ENCODE data around the gene ZFP69B. TPM values are rescaled to one million over a fixed set of nuclear protein-coding genes. Genes with fewer than 3 reads are reported as not detected.
"Not testable (repeated sequence)": the region's sequence is repeated elsewhere in the genome, so short reads cannot be mapped to it uniquely, and the experiment has no call there.

Gene ZFP69B
- total RNA-seq, 6 experiments from 2014 or later = 3.2 to 4.3 (median 3.7) TPM

DNA sequence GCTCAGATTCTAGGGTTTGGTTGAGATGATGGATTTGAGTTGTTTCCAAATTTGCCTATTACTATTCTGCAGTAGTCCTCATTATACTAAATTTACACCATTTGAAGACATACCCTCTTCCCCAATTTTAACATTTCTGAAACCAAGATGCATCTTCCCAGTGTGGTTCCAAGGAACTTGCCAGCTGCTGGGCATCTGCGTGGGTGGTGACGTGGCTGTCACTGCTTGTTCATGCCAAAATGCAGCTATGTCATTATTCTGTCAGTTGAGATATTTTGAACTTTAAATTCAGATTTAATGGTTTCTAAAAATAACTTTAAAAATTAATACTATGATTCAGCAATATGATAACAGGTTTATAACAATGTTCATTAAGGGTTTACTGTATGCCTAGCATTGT lies 28.0 kb downstream of the ZFP69B start:
- no peak for DNase-seq
- no peak overlapping the region for H3K27ac Mint-ChIP-seq
- TF ChIP-seq, protein P1, sequence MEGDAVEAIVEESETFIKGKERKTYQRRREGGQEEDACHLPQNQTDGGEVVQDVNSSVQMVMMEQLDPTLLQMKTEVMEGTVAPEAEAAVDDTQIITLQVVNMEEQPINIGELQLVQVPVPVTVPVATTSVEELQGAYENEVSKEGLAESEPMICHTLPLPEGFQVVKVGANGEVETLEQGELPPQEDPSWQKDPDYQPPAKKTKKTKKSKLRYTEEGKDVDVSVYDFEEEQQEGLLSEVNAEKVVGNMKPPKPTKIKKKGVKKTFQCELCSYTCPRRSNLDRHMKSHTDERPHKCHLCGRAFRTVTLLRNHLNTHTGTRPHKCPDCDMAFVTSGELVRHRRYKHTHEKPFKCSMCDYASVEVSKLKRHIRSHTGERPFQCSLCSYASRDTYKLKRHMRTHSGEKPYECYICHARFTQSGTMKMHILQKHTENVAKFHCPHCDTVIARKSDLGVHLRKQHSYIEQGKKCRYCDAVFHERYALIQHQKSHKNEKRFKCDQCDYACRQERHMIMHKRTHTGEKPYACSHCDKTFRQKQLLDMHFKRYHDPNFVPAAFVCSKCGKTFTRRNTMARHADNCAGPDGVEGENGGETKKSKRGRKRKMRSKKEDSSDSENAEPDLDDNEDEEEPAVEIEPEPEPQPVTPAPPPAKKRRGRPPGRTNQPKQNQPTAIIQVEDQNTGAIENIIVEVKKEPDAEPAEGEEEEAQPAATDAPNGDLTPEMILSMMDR (IDR thresholded peaks at IDR 0.05) = no peak
- peaks cover 64% of the 10 kb centered on the region for H3K36me3 Mint-ChIP-seq (ENCODE audit: low read depth)
- H3K9me3 Mint-ChIP-seq = peaks cover 86% of the 10 kb centered on the region
- H3K4me1 Mint-ChIP-seq (ENCODE audit: low read depth) = peaks cover 8% of the 10 kb centered on the region; the same call in 1 of the 2 replicates
- peaks cover 11% of the 10 kb centered on the region for H3K27me3 Mint-ChIP-seq (ENCODE audit: insufficient read depth)
- H3K4me3 Mint-ChIP-seq = peak overlapping the region; percentile 85

DNA sequence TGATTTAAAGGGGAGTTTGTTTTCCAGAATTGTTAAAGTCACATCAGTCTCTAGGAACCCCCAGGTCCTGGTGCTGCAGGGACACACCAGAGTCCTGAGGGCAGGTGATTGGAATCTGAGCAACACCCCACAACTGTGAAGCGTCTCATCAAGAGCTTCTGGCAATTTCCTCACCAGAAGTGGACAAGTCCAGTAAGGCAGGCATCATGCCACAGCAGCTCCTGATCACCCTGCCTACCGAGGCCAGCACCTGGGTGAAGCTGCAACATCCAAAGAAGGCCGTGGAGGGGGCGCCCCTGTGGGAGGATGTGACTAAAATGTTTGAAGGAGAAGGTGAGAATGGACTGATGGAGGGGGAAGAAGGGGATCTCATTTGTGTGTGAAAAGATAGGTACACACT lies 28.9 kb downstream of the ZFP69B start:
- peaks cover 83% of the 10 kb centered on the region for H3K9me3 Mint-ChIP-seq
- H3K27ac Mint-ChIP-seq = no peak overlapping the region
- no peak overlapping the region for H3K4me3 Mint-ChIP-seq
- H3K4me1 Mint-ChIP-seq (ENCODE audit: low read depth) = peaks cover 8% of the 10 kb centered on the region; the same call in 1 of the 2 replicates
- H3K27me3 Mint-ChIP-seq (ENCODE audit: insufficient read depth) = peaks cover 11% of the 10 kb centered on the region
- H3K36me3 Mint-ChIP-seq (ENCODE audit: low read depth) = peaks cover 68% of the 10 kb centered on the region
- DNase-seq = no peak
- TF ChIP-seq, protein P1 (IDR thresholded peaks at IDR 0.05) = no peak

DNA sequence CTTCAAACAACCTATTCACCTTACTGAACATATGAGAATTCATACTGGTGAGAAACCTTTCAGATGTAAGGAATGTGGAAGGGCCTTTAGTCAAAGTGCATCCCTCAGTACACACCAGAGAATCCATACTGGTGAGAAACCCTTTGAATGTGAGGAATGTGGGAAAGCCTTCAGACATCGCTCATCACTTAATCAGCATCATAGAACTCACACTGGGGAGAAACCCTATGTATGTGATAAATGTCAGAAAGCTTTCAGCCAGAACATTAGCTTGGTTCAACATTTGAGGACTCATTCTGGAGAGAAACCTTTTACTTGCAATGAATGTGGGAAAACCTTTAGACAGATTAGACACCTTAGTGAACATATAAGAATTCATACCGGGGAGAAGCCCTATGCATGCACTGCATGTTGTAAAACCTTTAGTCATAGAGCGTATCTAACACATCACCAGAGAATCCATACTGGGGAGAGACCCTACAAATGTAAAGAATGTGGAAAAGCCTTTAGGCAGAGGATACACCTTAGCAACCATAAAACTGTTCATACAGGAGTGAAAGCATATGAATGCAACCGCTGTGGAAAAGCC lies 45.1 kb downstream of the ZFP69B start:
- TF ChIP-seq, protein P1 (IDR thresholded peaks at IDR 0.05) = no peak
- peaks cover 87% of the 10 kb centered on the region for H3K9me3 Mint-ChIP-seq

DNA sequence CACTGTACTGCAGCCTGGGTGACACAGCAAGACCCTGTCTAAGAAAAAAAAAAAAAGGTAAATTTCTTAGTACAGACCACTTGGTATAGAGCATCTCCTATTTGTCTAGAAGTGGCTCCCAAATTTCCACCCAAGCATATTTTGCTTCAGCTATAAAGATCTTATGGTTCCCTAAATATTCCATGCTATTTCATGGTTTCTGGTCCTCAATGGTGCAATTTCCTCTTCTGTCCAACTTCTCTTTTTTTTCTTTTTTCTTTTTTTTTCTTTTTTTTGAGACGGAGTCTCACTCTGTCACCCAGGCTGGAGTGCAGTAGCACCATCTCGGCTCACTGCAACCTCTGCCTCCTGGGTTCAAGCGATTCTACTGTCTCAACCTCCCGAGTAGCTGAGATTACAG lies 52.4 kb downstream of the ZFP69B start:
- H3K27ac Mint-ChIP-seq; DNase-seq; H3K4me3 Mint-ChIP-seq; H3K27me3 Mint-ChIP-seq (ENCODE audit: insufficient read depth); H3K4me1 Mint-ChIP-seq (ENCODE audit: low read depth): not testable (repeated sequence)
- Mint-ChIP-seq H3K36me3 (ENCODE audit: low read depth) (peaks cover 75% of the 10 kb centered on the region), H3K9me3 (peaks cover 89% of the 10 kb centered on the region)

More for the DNA sequence above, 45.1 kb downstream of the ZFP69B start:
- peaks cover 80% of the 10 kb centered on the region for H3K36me3 Mint-ChIP-seq (ENCODE audit: low read depth)
- H3K27me3 Mint-ChIP-seq (ENCODE audit: insufficient read depth) = no peaks in the 10 kb centered on the region
- H3K4me3 Mint-ChIP-seq = no peak overlapping the region
- H3K27ac Mint-ChIP-seq = no peak overlapping the region
- no peak for DNase-seq
- no peaks in the 10 kb centered on the region for H3K4me1 Mint-ChIP-seq (ENCODE audit: low read depth)

DNA sequence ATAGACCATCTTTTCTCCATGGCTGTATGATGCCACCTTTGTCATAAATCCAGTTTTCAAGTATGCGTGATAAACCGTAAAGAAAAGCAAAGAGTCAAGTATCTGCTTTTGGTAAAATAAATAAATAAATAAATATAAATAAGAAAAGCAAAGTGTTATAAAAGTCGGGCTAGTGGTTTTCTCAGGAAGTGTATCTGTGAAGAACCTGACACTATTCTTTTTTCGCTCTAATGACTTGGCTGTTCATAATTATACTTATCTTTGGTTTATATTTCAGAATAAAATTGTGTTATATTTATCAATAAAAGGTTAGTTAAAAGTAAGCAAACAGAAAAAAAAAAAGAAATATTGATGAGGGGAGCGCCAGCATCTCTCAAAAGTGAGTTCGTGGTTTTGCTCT lies 57.7 kb downstream of the ZFP69B start:
- H3K4me1 Mint-ChIP-seq (ENCODE audit: low read depth) = peaks cover 9% of the 10 kb centered on the region
- peak overlapping the region; percentile 79 for H3K27ac Mint-ChIP-seq
- H3K9me3 Mint-ChIP-seq = peaks cover 66% of the 10 kb centered on the region
- H3K27me3 Mint-ChIP-seq (ENCODE audit: insufficient read depth) = no peaks in the 10 kb centered on the region
- peaks cover 58% of the 10 kb centered on the region for H3K36me3 Mint-ChIP-seq (ENCODE audit: low read depth)
- TF ChIP-seq, protein P1 (IDR thresholded peaks at IDR 0.05) = no peak
- DNase-seq = no peak
- H3K4me3 Mint-ChIP-seq = peak overlapping the region; percentile 91

DNA sequence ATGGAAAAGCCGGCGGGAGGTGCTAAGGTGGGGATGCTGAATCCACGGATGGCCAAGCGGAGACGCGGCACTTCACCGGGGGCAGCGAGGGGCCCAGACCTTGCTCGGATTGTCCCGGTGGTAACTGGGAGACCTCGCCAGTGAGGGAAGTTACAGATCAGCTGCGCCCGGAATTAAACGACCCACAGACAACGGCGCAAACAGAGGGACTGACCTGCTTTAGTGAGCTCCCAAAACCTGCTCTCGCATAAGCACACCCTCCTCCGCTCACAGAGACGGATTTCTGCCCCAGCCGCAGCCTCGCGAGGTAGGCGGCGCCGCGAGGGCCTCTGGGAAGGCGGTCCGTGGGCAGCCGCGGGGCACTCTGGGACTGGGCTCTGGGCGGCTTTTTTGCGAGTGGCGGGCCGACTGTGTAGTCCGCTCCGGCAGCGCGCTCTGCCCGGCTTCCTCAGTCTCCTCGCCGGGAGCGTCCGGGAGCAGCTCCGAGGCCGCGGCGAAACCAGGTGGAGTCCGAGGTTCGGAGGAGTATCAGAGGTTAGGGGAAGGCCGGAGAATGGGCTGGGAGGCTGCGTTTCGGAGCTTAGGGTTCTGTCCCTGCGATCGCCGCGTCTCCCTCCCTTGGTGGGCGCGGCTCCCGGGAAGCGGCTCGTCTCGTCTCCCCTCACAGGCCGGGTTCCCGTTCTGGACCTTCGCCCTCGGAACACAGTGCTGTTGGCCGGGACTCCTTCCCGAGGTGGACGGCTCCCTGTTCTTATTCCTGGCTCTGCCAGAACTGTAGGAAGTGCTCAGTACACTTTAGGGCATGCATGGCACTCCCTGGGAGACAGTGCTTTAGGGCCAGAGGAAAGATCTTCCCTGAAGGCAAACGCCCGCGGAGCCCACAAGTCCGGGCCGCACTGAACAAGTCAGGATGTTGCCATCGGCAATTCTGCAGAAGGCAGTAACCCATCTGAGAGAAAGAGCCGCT lies 58.4 kb downstream of the ZFP69B start, which contains the start of gene EXO5:
Gene EXO5 (plus strand): TSS at position 393 of the 967 bp plus-strand sequence. CDS start 5,778 bp downstream, outside the sequence.
- TF ChIP-seq, protein P1 (IDR thresholded peaks at IDR 0.05) = no peak
- H3K27ac Mint-ChIP-seq = peak within 1 kb of the TSS; percentile 79
- peaks cover 59% of the 10 kb centered on the region for H3K9me3 Mint-ChIP-seq
- H3K27me3 Mint-ChIP-seq (ENCODE audit: insufficient read depth) = no peaks in the 10 kb centered on the region
- peak within 1 kb of the TSS; percentile 91 for H3K4me3 Mint-ChIP-seq
- peaks cover 52% of the 10 kb centered on the region for H3K36me3 Mint-ChIP-seq (ENCODE audit: low read depth)
- DNase-seq = peak; percentile 69
- peaks cover 9% of the 10 kb centered on the region for H3K4me1 Mint-ChIP-seq (ENCODE audit: low read depth)
